OCI-LY3 (cell line): Measurements from ENCODE around the gene EHD3.

Experiments used
- H2AFZ ChIP-seq: fragments of 200-600, 300-600 bp; shearing (Covaris generic); 2 replicates; pipeline ENCODE4 v1.6.0; 2014; ENCODE audit warnings: antibody characterized with exemption, low read depth, low read length
- H3K27ac ChIP-seq: fragments of 200-600, 300-600 bp; sonication (generic); 2 replicates; pipeline ENCODE4 v1.5.1; 2014; ENCODE audit warnings: mild to moderate bottlenecking, low read length, moderate library complexity, mixed read lengths
- H3K27me3 ChIP-seq: fragments of 200-600, 300-600 bp; sonication (generic); 2 replicates; pipeline ENCODE4 v1.6.1; 2014; ENCODE audit warnings: low read depth, low read length, mixed read lengths
- H3K36me3 ChIP-seq: fragments of 200-600, 300-600 bp; sonication (generic); replicated peaks from 2 replicates; pipeline ENCODE3; 2014; ENCODE audit warnings: low read depth, low read length, mixed read lengths
- H3K4me1 ChIP-seq: fragments of 300-600, 200-600 bp; sonication (generic); 2 replicates; pipeline ENCODE4 v1.6.1; 2014; ENCODE audit warnings: low read length, mixed read lengths
- H3K4me2 ChIP-seq: fragments of 200-600, 300-600 bp; sonication (generic); 2 replicates; pipeline ENCODE4 v1.6.1; 2014; ENCODE audit warnings: low read length, mixed read lengths
- H3K4me3 ChIP-seq: fragments of 300-600, 200-600 bp; sonication (generic); 2 replicates; pipeline ENCODE4 v1.5.1; 2014; ENCODE audit warnings: antibody characterized with exemption, mild to moderate bottlenecking, low read length, moderate library complexity
- H3K79me2 ChIP-seq: fragments of 300-600, 200-600 bp; shearing (Covaris generic); 2 replicates; pipeline ENCODE4 v1.6.1; 2014; ENCODE audit warnings: mild to moderate bottlenecking, low read length, mixed read lengths
- H3K9ac ChIP-seq: fragments of 300-600, 200-600 bp; shearing (Covaris generic); 2 replicates; pipeline ENCODE4 v1.6.0; 2014; ENCODE audit warnings: mild to moderate bottlenecking, low read length, moderate library complexity
- H3K9me3 ChIP-seq: fragments of 200-600, 300-600 bp; shearing (Covaris generic); 2 replicates; pipeline ENCODE4 v1.6.1; 2014; ENCODE audit warnings: low read length, mixed read lengths; ENCODE audit not compliant: insufficient read depth
- H4K20me1 ChIP-seq: fragments of 200-600, 300-600 bp; sonication (generic); 2 replicates; pipeline ENCODE4 v1.6.1; 2016; ENCODE audit warnings: low read length, mixed read lengths; ENCODE audit not compliant: insufficient read depth
- EZH2phosphoT487 ChIP-seq: fragments of 200-600 bp; shearing (Covaris generic); IDR thresholded peaks from 2 replicates; pipeline ENCODE4 v1.6.1; 2018; ENCODE audit warnings: antibody characterized with exemption, mixed run types, low read depth
- TF ChIP-seq, protein P1 (sequence below): fragments of 200-600, 300-600 bp; sonication (generic); IDR thresholded peaks from 2 replicates; pipeline ENCODE4 v1.5.1; 2014; ENCODE audit warnings: antibody characterized with exemption, low read length, low read depth

The EHD3 gene

DNA sequence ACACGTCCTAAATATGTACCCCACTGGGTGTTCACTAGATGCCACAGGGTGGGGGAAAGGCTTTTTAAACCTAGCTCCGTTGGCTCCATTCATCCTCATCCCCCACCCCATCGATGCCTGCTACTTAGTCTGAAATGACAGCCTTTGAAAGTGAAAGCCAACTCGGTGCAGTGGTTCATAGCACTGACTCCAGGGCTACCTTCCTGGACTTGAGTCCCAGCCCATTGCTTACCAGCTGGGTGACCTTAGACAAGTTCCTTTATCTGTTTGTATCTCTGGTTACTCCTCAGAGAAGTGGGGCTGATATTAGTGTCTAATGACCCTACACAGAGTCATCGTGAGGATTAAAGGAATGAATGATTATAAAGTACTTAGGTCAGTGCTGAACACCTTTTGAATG lies 24.4 kb downstream of the EHD3 start:
- peaks cover 4% of the 10 kb centered on the region for H3K36me3 ChIP-seq
- peaks cover 60% of the 10 kb centered on the region for H3K4me1 ChIP-seq
- H4K20me1 ChIP-seq: no peaks in the 10 kb centered on the region
- H3K27ac ChIP-seq: peak overlapping the region; percentile 90; the same call in 1 of the 2 replicates
- TF ChIP-seq EZH2phosphoT487: no peak
- H3K9me3 ChIP-seq: no peaks in the 10 kb centered on the region
- peak overlapping the region; percentile 48 for H3K4me3 ChIP-seq
- peaks cover 9% of the 10 kb centered on the region; the same call in 1 of the 2 replicates for H3K79me2 ChIP-seq
- peak overlapping the region; percentile 67; the same call in 1 of the 2 replicates for H3K9ac ChIP-seq
- no peak overlapping the region for H2AFZ ChIP-seq
- H3K27me3 ChIP-seq: no peaks in the 10 kb centered on the region
- H3K4me2 ChIP-seq: peak overlapping the region; percentile 73

DNA sequence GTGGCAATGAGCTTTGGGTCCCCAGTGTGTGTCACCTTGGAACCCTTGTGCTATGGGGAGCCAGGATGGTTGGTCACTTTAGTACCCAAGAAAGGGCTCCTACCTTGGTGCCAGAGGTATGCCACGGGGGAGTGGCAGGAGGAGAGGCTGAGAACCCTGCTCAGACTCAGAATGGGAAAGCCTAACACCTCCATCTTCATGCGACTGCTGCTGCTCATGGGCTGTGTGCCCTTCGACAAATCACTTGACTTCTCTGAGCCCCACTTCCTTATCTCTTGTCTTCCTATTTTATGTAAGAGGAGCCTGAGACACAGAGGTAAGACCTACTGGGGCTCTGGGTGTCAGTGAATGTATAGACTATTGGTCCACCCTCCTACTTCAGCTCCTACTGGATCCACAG lies 25.1 kb downstream of the EHD3 start:
- H3K4me3 ChIP-seq: no peak overlapping the region
- no peaks in the 10 kb centered on the region for H3K9me3 ChIP-seq
- TF ChIP-seq, protein P1, sequence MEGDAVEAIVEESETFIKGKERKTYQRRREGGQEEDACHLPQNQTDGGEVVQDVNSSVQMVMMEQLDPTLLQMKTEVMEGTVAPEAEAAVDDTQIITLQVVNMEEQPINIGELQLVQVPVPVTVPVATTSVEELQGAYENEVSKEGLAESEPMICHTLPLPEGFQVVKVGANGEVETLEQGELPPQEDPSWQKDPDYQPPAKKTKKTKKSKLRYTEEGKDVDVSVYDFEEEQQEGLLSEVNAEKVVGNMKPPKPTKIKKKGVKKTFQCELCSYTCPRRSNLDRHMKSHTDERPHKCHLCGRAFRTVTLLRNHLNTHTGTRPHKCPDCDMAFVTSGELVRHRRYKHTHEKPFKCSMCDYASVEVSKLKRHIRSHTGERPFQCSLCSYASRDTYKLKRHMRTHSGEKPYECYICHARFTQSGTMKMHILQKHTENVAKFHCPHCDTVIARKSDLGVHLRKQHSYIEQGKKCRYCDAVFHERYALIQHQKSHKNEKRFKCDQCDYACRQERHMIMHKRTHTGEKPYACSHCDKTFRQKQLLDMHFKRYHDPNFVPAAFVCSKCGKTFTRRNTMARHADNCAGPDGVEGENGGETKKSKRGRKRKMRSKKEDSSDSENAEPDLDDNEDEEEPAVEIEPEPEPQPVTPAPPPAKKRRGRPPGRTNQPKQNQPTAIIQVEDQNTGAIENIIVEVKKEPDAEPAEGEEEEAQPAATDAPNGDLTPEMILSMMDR: no peak
- no peak for TF ChIP-seq EZH2phosphoT487
- no peaks in the 10 kb centered on the region for H3K27me3 ChIP-seq
- peaks cover 55% of the 10 kb centered on the region for H3K4me1 ChIP-seq
- H3K27ac ChIP-seq: no peak overlapping the region
- no peak overlapping the region; the same call in 1 of the 2 replicates for H3K9ac ChIP-seq
- peaks cover 8% of the 10 kb centered on the region; the same call in 1 of the 2 replicates for H3K79me2 ChIP-seq
- H2AFZ ChIP-seq: no peak overlapping the region
- no peak overlapping the region; the same call in 1 of the 2 replicates for H3K4me2 ChIP-seq
- H4K20me1 ChIP-seq: no peaks in the 10 kb centered on the region
- H3K36me3 ChIP-seq: peaks cover 4% of the 10 kb centered on the region

DNA sequence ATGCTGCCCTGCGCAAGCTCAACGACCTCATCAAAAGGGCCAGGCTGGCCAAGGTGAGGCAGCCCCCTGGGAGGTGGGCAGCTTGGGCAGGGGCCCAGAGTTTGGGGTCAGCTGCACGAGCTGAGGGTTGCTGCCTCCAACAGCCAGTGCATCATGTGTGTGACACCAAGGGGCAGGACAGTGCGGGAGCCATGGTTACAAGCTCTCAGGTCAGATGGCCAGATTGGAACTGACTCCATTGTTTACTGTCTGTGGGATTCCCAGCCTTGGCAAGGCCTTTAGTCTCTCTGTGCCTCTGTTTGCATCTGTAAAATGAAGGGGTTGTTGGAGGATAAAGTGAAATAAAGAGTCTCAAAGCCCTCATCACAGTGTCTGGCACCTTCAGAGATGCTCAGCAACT lies 26.9 kb downstream of the EHD3 start:
- no peak for TF ChIP-seq EZH2phosphoT487
- TF ChIP-seq, protein P1: no peak

DNA sequence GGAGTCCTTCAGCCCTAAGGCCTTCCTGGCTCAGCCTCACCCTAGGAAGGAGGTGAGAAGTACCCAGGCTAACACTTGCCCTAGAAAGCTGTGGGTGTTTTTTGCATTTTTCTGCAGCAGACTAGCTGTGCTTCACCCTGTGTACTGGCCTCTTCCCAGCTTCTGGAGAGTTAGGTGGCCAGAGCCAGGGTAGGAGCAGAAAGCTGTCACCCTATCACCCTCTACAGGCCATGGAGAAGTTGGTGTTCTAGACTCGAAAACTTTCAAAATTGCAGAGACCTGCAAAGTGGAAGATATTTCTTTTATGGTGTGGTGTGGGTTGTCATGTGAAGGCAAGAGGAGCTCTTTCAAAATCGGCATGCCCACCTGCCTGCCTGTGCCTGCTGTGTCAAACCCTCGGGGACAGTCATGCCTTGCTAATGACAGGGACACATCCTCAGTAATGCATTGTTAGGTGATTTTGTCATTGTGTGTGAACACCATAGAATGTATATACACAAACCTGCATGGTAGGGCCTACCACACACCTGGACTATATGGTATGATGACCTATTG lies 29.8 kb downstream of the EHD3 start:
- Histone ChIP-seq H3K9me3 (no peaks in the 10 kb centered on the region), H3K4me1 (peaks cover 10% of the 10 kb centered on the region), H3K36me3 (peaks cover 6% of the 10 kb centered on the region), H3K79me2 (no peaks in the 10 kb centered on the region), H3K27ac (no peak overlapping the region), H3K4me2 (no peak overlapping the region), H2AFZ (no peak overlapping the region), H4K20me1 (no peaks in the 10 kb centered on the region), H3K9ac (no peak overlapping the region), H3K27me3 (no peaks in the 10 kb centered on the region), H3K4me3 (no peak overlapping the region)
- TF ChIP-seq, protein P1: peak; percentile 62
- no peak for TF ChIP-seq EZH2phosphoT487

More for the DNA sequence above, 26.9 kb downstream of the EHD3 start:
- Histone ChIP-seq H3K9me3 (no peaks in the 10 kb centered on the region), H3K4me2 (no peak overlapping the region), H3K36me3 (no peaks in the 10 kb centered on the region), H3K27me3 (no peaks in the 10 kb centered on the region), H2AFZ (no peak overlapping the region), H3K4me1 (peaks cover 37% of the 10 kb centered on the region), H3K79me2 (no peaks in the 10 kb centered on the region), H3K27ac (no peak overlapping the region), H3K9ac (no peak overlapping the region), H4K20me1 (no peaks in the 10 kb centered on the region), H3K4me3 (no peak overlapping the region)
